ENCODE data around the gene DISC1.
"Not testable (repeated sequence)": the region's sequence is repeated elsewhere in the genome, so short reads cannot be mapped to it uniquely, and the experiment has no call there.

DISC1 gene

GRCh38 chr1:231735941-231736340 lies 109.4 kb downstream of the DISC1 start:
- no peak for DNase-seq

GRCh38 chr1:231736464-231736863 lies 109.9 kb downstream of the DISC1 start:
- no peak for DNase-seq

- no peak for DNase-seq
Measured at GRCh38 chr1:231738554-231738953, 112.0 kb downstream of the DISC1 start.

GRCh38 chr1:231743966-231744365 lies 117.4 kb downstream of the DISC1 start:
- DNase-seq = no peak

GRCh38 chr1:231748760-231749415 lies 122.3 kb downstream of the DISC1 start:
- DNase-seq = no peak

GRCh38 chr1:231750296-231750695 lies 123.7 kb downstream of the DISC1 start:
- DNase-seq = no peak

- DNase-seq = no peak
Measured at GRCh38 chr1:231750818-231751362, 124.3 kb downstream of the DISC1 start.

- DNase-seq = no peak
Measured at GRCh38 chr1:231751415-231751814, 124.8 kb downstream of the DISC1 start.

- no peak for DNase-seq
Measured at GRCh38 chr1:231753313-231753712, 126.7 kb downstream of the DISC1 start.

GRCh38 chr1:231757101-231757404 lies 130.5 kb downstream of the DISC1 start:
- no peak for DNase-seq

GRCh38 chr1:231757759-231758158 lies 131.2 kb downstream of the DISC1 start:
- no peak for DNase-seq

- DNase-seq = no peak
Measured at GRCh38 chr1:231761252-231761651, 134.7 kb downstream of the DISC1 start.

- no peak for DNase-seq
Measured at GRCh38 chr1:231761747-231762541, 135.4 kb downstream of the DISC1 start.

- DNase-seq = no peak
Measured at GRCh38 chr1:231763456-231763855, 136.9 kb downstream of the DISC1 start.

GRCh38 chr1:231765825-231766224 lies 139.2 kb downstream of the DISC1 start:
- DNase-seq = not testable (repeated sequence)

GRCh38 chr1:231767471-231767870 lies 140.9 kb downstream of the DISC1 start:
- DNase-seq = no peak

- no peak for DNase-seq
Measured at GRCh38 chr1:231768416-231768815, 141.8 kb downstream of the DISC1 start.

- no peak for DNase-seq
Measured at GRCh38 chr1:231770506-231771175, 144.1 kb downstream of the DISC1 start.

- DNase-seq = no peak
Measured at GRCh38 chr1:231774719-231775335, 148.2 kb downstream of the DISC1 start.

GRCh38 chr1:231776010-231776756 lies 149.6 kb downstream of the DISC1 start:
- DNase-seq = no peak

GRCh38 chr1:231776757-231777062 lies 150.1 kb downstream of the DISC1 start:
- DNase-seq = no peak

- DNase-seq = no peak
Measured at GRCh38 chr1:231778009-231778719, 151.6 kb downstream of the DISC1 start.

All from NCI-H226 (cell line).